ENCODE measurements around the gene PARD3. TPM values are rescaled to one million over a fixed set of nuclear protein-coding genes. Genes with fewer than 3 reads are reported as not detected.
"Not testable (repeated sequence)": the region's sequence is repeated elsewhere in the genome, so short reads cannot be mapped to it uniquely, and the experiment has no call there.

The PARD3 gene
- total RNA-seq, 1 donor from 2014 or later, result 98.2 TPM

- no peak for DNase-seq (ENCODE audit: low read depth)
- no peak for FAIRE-seq
- Histone ChIP-seq H3K36me3 (ENCODE audit: control insufficient read depth, insufficient read depth, low read length) (no peaks in the 10 kb centered on the region), H3K27me3 (ENCODE audit: control insufficient read depth, insufficient read depth, low read length) (no peaks in the 10 kb centered on the region), H3K4me3 (ENCODE audit: low read depth, low read length) (no peak overlapping the region)
- TF ChIP-seq CTCF (IDR thresholded peaks at IDR 0.05; ENCODE audit: insufficient read depth, low read length, severe bottlenecking), result no peak
Observed at GRCh38 chr10:34704526-34705184, 110.4 kb downstream of the PARD3 start.

GRCh38 chr10:34702982-34703381, 112.1 kb downstream of the PARD3 start:
- H3K36me3 ChIP-seq (ENCODE audit: control insufficient read depth, insufficient read depth, low read length), result no peaks in the 10 kb centered on the region
- no peaks in the 10 kb centered on the region for H3K27me3 ChIP-seq (ENCODE audit: control insufficient read depth, insufficient read depth, low read length)
- TF ChIP-seq CTCF (IDR thresholded peaks at IDR 0.05; ENCODE audit: insufficient read depth, low read length, severe bottlenecking), result no peak
- DNase-seq (ENCODE audit: low read depth) (no peak), FAIRE-seq (no peak)
- no peak overlapping the region for H3K4me3 ChIP-seq (ENCODE audit: low read depth, low read length)

- Histone ChIP-seq H3K27me3 (ENCODE audit: control insufficient read depth, insufficient read depth, low read length) (no peaks in the 10 kb centered on the region), H3K36me3 (ENCODE audit: control insufficient read depth, insufficient read depth, low read length) (no peaks in the 10 kb centered on the region), H3K4me3 (ENCODE audit: low read depth, low read length) (no peak overlapping the region)
- DNase-seq (ENCODE audit: low read depth), result peak; percentile 91
- no peak for FAIRE-seq
- TF ChIP-seq CTCF (IDR thresholded peaks at IDR 0.05; ENCODE audit: insufficient read depth, low read length, severe bottlenecking), result no peak
Observed at GRCh38 chr10:34702093-34702937, 112.8 kb downstream of the PARD3 start.

GRCh38 chr10:34701194-34701593, 113.9 kb downstream of the PARD3 start:
- no peaks in the 10 kb centered on the region for H3K36me3 ChIP-seq (ENCODE audit: control insufficient read depth, insufficient read depth, low read length)
- no peak for FAIRE-seq
- H3K4me3 ChIP-seq (ENCODE audit: low read depth, low read length), result no peak overlapping the region
- DNase-seq (ENCODE audit: low read depth), result no peak
- H3K27me3 ChIP-seq (ENCODE audit: control insufficient read depth, insufficient read depth, low read length), result no peaks in the 10 kb centered on the region
- no peak for TF ChIP-seq CTCF (IDR thresholded peaks at IDR 0.05; ENCODE audit: insufficient read depth, low read length, severe bottlenecking)

GRCh38 chr10:34700752-34701151, 114.3 kb downstream of the PARD3 start:
- not testable (repeated sequence) for DNase-seq (ENCODE audit: low read depth); FAIRE-seq; H3K36me3 ChIP-seq (ENCODE audit: control insufficient read depth, insufficient read depth, low read length); H3K27me3 ChIP-seq (ENCODE audit: control insufficient read depth, insufficient read depth, low read length); H3K4me3 ChIP-seq (ENCODE audit: low read depth, low read length)

GRCh38 chr10:34699904-34700517, 115.1 kb downstream of the PARD3 start:
- no peaks in the 10 kb centered on the region for H3K27me3 ChIP-seq (ENCODE audit: control insufficient read depth, insufficient read depth, low read length)
- FAIRE-seq, result no peak
- DNase-seq (ENCODE audit: low read depth), result peak; percentile 43
- TF ChIP-seq CTCF (IDR thresholded peaks at IDR 0.05; ENCODE audit: insufficient read depth, low read length, severe bottlenecking), result no peak
- no peak overlapping the region for H3K4me3 ChIP-seq (ENCODE audit: low read depth, low read length)
- H3K36me3 ChIP-seq (ENCODE audit: control insufficient read depth, insufficient read depth, low read length), result peaks cover 4% of the 10 kb centered on the region
